K562 (cell line): ENCODE results near the gene C5orf22. TPM values are rescaled to one million over a fixed set of nuclear protein-coding genes. Genes with fewer than 3 reads are reported as not detected.

Experiments
- ATAC-seq: fragments of 200-7000 bp; cut with Tn5 transposase; 3 replicates; pipeline ENCODE4 v1.9.1; 2020; ENCODE audit warnings: moderate library complexity
- BruUV-seq: library from RNA; stranded (reverse); fragments of 400-500 nt; replicated peaks from 2 replicates; lab custom pipeline; 2021; lab: Mats Ljungman, UMichigan
- CTCF ChIA-PET: fragments of 300-600 bp; formaldehyde crosslinking; extraction: SDS; loops from one replicate; lab custom pipeline; 2021; ENCODE audit warnings: low intra/inter-chr PET ratio; lab: Yijun Ruan, JAX
- POLR2A ChIA-PET: fragments of 300-600, 350-650 bp; sonication (Branson Sonifier 250); formaldehyde crosslinking; extraction: SDS; loops from one replicate; lab custom pipeline; 2021; ENCODE audit warnings: antibody characterized with exemption, inconsistent platforms; lab: Yijun Ruan, JAX
- DNase-seq, 4 experiments: peaks; one replicate each; pipeline versions ENCODE4 v3.0.0 to v3.0.0-alpha.2; 2011 to 2018; ENCODE audit warnings: low spot score in 3 of 4, mixed read lengths in 3 of 4; ENCODE audit errors: extremely low read depth in 1 of 4
- FAIRE-seq: peaks from 2 replicates; lab custom pipeline; 2011; peaks lifted over from hg19 to GRCh38; lab: Jason Lieb, UNC
- H2AFZ ChIP-seq: 2 replicates; pipeline ENCODE4 v1.6.0; 2011; ENCODE audit warnings: low read depth, low read length, control low read depth, inconsistent platforms
- H3K27ac ChIP-seq: fragments of 200-600 bp; 3 replicates; pipeline ENCODE4 v1.8.0; 2011; ENCODE audit warnings: low read depth, mild to moderate bottlenecking, control low read depth, inconsistent platforms, low read length, moderate library complexity, mixed read lengths; ENCODE audit errors: extremely low read depth
- H3K27me3 ChIP-seq, 2 experiments: fragments of 300-600 bp in 1 of 2; 2 replicates in 1 of 2; 3 replicates in 1 of 2; pipeline versions ENCODE4 v1.6.0 to v1.8.0; 2011; ENCODE audit warnings: inconsistent platforms in 2 of 2, low read length in 2 of 2, mild to moderate bottlenecking in 1 of 2, mixed read lengths in 1 of 2, moderate library complexity in 1 of 2; ENCODE audit not compliant: control insufficient read depth in 2 of 2, insufficient read depth in 2 of 2
- H3K36me3 ChIP-seq: fragments of 300-600 bp; 3 replicates; pipeline ENCODE4 v1.8.0; 2011; ENCODE audit warnings: mild to moderate bottlenecking, low read length, inconsistent platforms; ENCODE audit not compliant: control insufficient read depth, insufficient read depth
- H3K4me1 ChIP-seq, 2 experiments: fragments of 200-600 bp in 1 of 2; replicated peaks in 1 of 2; 2 replicates in 1 of 2; 3 replicates in 1 of 2; pipeline versions ENCODE4 v1.5.1 to v1.8.0; 2011; ENCODE audit warnings: inconsistent platforms in 2 of 2, low read length in 2 of 2, mild to moderate bottlenecking in 1 of 2, mixed read lengths in 1 of 2, moderate library complexity in 1 of 2; ENCODE audit not compliant: control insufficient read depth in 2 of 2, insufficient read depth in 2 of 2
- H3K4me2 ChIP-seq: 2 replicates; pipeline ENCODE4 v1.6.1; 2011; ENCODE audit warnings: low read length, control low read depth, inconsistent platforms, mixed read lengths; ENCODE audit not compliant: insufficient read depth
- H3K4me3 ChIP-seq: fragments of 200-600 bp; sonication (generic), shearing (Covaris generic); 2 replicates; pipeline ENCODE4 v1.5.1; 2016; ENCODE audit warnings: control low read depth, inconsistent platforms
- H3K79me2 ChIP-seq: fragments of 200-600 bp; 3 replicates; pipeline ENCODE4 v1.8.0; 2011; ENCODE audit warnings: low read length, inconsistent platforms; ENCODE audit not compliant: control insufficient read depth, insufficient read depth
- H3K9ac ChIP-seq, 2 experiments: 2 replicates each; pipeline versions ENCODE4 v1.6.0 to v1.6.1; 2011; ENCODE audit warnings: low read depth in 2 of 2, low read length in 2 of 2, control low read depth in 1 of 2, inconsistent platforms in 1 of 2, mild to moderate bottlenecking in 1 of 2, mixed read lengths in 1 of 2; ENCODE audit not compliant: insufficient read depth in 1 of 2
- H3K9me1 ChIP-seq: one replicate; pipeline ENCODE4 v1.6.0; 2011; ENCODE audit warnings: inconsistent platforms, mild to moderate bottlenecking, low read length, moderate library complexity; ENCODE audit not compliant: control insufficient read depth, insufficient read depth
- H3K9me3 ChIP-seq: replicated peaks from 2 replicates; pipeline ENCODE4 v1.5.1; 2011; ENCODE audit warnings: low read depth, low read length, inconsistent platforms; ENCODE audit not compliant: control insufficient read depth, insufficient read depth
- H4K20me1 ChIP-seq: replicated peaks from 2 replicates; pipeline ENCODE4 v1.6.1; 2011; ENCODE audit warnings: low read length, inconsistent platforms, mixed read lengths; ENCODE audit not compliant: control insufficient read depth, insufficient read depth
- ARID3A ChIP-seq: IDR thresholded peaks from 2 replicates; pipeline ENCODE4 v1.6.1; 2012; ENCODE audit warnings: low read depth, low read length, improper control_type of control experiment, borderline replicate concordance
- DMBX1 ChIP-seq: fragments of 250-450 bp; sonication (Bioruptor Pico); IDR thresholded peaks from 2 replicates; pipeline ENCODE4 v1.8.0; 2022; ENCODE audit warnings: inconsistent platforms, mild to moderate bottlenecking, moderate library complexity, borderline replicate concordance
- KLF1 ChIP-seq: fragments of 450-650 bp; IDR thresholded peaks from 2 replicates; pipeline ENCODE4 v1.6.1; 2016; ENCODE audit warnings: missing genetic modification characterization, missing compliant biosample characterization
- MCM5 ChIP-seq: fragments of 450-650 bp; IDR thresholded peaks from 2 replicates; pipeline ENCODE4 v1.6.1; 2016; ENCODE audit warnings: low read depth
- NBN ChIP-seq: fragments of 450-650 bp; IDR thresholded peaks from 2 replicates; pipeline ENCODE4 v1.6.1; 2016; ENCODE audit warnings: low read depth, mild to moderate bottlenecking
- NCOA6 ChIP-seq: fragments of 450-650 bp; IDR thresholded peaks from 2 replicates; pipeline ENCODE4 v1.6.1; 2017; ENCODE audit warnings: mild to moderate bottlenecking
- NFATC3 ChIP-seq: fragments of 450-650 bp; IDR thresholded peaks from 2 replicates; pipeline ENCODE4 v1.6.1; 2017; ENCODE audit warnings: mild to moderate bottlenecking
- TCF7L2 ChIP-seq: fragments of 150-350 bp; IDR thresholded peaks from 2 replicates; pipeline ENCODE4 v1.6.1; 2016; ENCODE audit warnings: low read depth, mild to moderate bottlenecking, low read length, moderate library complexity
- ZC3H8 ChIP-seq: fragments of 450-650 bp; IDR thresholded peaks from 2 replicates; pipeline ENCODE4 v1.6.1; 2017
- WGBS: fragments of 100-300 bp; shearing (Covaris generic); methylation state at CpG from one replicate; pipeline ENCODE4 v1.1.6; 2016; ENCODE audit warnings: low coverage, mixed read lengths; ENCODE audit not compliant: insufficient coverage; ENCODE audit errors: missing lambda C conversion rate; 5-methylcytosine and 5-hydroxymethylcytosine counted together
- in situ Hi-C: fragments of 300-500 bp; cut with MboI; formaldehyde crosslinking; loops from 4 replicates; pipeline ENCODE4 v1.15.0; 2018; ENCODE audit warnings: inconsistent platforms, mixed read lengths
- intact Hi-C: fragments of 100-400 bp; cut with micrococcal nuclease; formaldehyde crosslinking; loops from 2 replicates; pipeline ENCODE4 v1.14.2; 2022
- polyA plus RNA-seq, 8 experiments: library from polyadenylated mRNA; depleted of rRNA in 4 of 8; stranded (reverse) in 5 of 8; unstranded in 3 of 8; fragments of >200 nt; fragmentation: Nextera tagmentation in 2 of 8; fragmentation: Illumina TruSeq in 1 of 8; extraction: Ambion mirVana in 2 of 8; extraction: Trizol in 1 of 8; gene quantifications; 2 replicates each; pipeline versions ENCODE4 v1.2.1 to v1.2.3, GENCODE V29; 2011 to 2014; ENCODE audit warnings: inconsistent platforms in 1 of 8, missing spikeins in 1 of 8
- total RNA-seq, 7 experiments: library from RNA; depleted of rRNA in 6 of 7; stranded (reverse); fragments of >200 nt in 6 of 7; fragmentation: Illumina TruSeq in 2 of 7; extraction: Trizol in 2 of 7; gene quantifications; 2 replicates each; pipeline versions ENCODE4 v1.2.1 to v1.2.3, GENCODE V29; 2011 to 2021; ENCODE audit warnings: low replicate concordance in 1 of 7
- TF ChIP-seq, protein P1 (sequence below): fragments of 450-650 bp; IDR thresholded peaks from 2 replicates; pipeline ENCODE4 v1.6.1; 2016; ENCODE audit warnings: borderline replicate concordance
- TF ChIP-seq, protein P2 (sequence below), 2 experiments: IDR thresholded peaks; 2 replicates each; pipeline ENCODE4 v1.6.1; 2012; ENCODE audit warnings: improper control_type of control experiment in 2 of 2, low read depth in 2 of 2, low read length in 2 of 2, borderline replicate concordance in 1 of 2
- TF ChIP-seq, protein P3 (sequence below): fragments of 250-450 bp; sonication (Bioruptor Pico); IDR thresholded peaks from 2 replicates; pipeline ENCODE4 v1.5.0; 2021

C5orf22 gene
- total and polyA plus RNA-seq, 9 of the 15 experiments (the other 6 are each of a cell fraction or from before 2014, with no cell fraction given), result 22.7 to 56.7 (median 39.3) TPM

DNA sequence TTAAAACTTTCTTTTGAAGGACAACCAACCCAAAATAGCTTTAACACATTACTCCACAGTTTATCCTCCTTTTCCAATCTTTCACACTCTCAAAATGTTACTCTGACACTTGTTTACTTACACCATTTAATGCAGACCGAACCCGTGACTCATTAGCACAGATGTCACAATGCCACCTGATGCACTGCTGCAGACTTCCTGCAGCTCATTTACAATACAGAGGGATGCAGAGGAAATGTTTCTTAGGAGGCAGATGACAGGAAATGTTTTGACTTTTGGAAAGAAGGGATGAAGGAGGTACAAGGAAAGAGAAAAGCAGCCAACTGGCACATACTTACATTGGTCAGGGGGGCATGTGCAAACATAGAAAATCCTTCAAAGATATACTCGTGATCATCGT is 39.2 kb upstream of the C5orf22 start:
- no peak overlapping the region for H3K4me2 ChIP-seq
- WGBS, result 93% methylated on average over 4 of the region's 4 CpGs
- no peak overlapping the region for H3K9ac ChIP-seq
- no peak overlapping the region for H2AFZ ChIP-seq
- no peaks in the 10 kb centered on the region for H3K9me3 ChIP-seq
- H3K79me2 ChIP-seq, result no peaks in the 10 kb centered on the region
- no TSS peak for BruUV-seq
- H3K27ac ChIP-seq, result no peak overlapping the region
- in situ Hi-C loops, result no loop called here
- intact Hi-C loops, result no loop called here
- DNase-seq (no peak), ATAC-seq (no peak), FAIRE-seq (no peak)
- CTCF ChIA-PET, result no interaction called here
- no peaks in the 10 kb centered on the region for H3K27me3 ChIP-seq
- POLR2A ChIA-PET, result interaction anchor here (1.1 kb wide), 1 partner anchor 21 kb away, joined by 3 read pairs; no protein-coding TSS in a partner anchor
- no peak overlapping the region for H3K4me3 ChIP-seq
- no peaks in the 10 kb centered on the region for H3K4me1 ChIP-seq
- H4K20me1 ChIP-seq, result no peaks in the 10 kb centered on the region
- H3K36me3 ChIP-seq, result peaks cover 91% of the 10 kb centered on the region
- H3K9me1 ChIP-seq, result no peaks in the 10 kb centered on the region
- TF ChIP-seq TCF7L2 (no peak), NCOA6 (no peak), NBN (no peak), DMBX1 (no peak), KLF1 (tag) (no peak), ZC3H8 (no peak), ARID3A (no peak), MCM5 (no peak), NFATC3 (no peak)
- TF ChIP-seq, protein P1, sequence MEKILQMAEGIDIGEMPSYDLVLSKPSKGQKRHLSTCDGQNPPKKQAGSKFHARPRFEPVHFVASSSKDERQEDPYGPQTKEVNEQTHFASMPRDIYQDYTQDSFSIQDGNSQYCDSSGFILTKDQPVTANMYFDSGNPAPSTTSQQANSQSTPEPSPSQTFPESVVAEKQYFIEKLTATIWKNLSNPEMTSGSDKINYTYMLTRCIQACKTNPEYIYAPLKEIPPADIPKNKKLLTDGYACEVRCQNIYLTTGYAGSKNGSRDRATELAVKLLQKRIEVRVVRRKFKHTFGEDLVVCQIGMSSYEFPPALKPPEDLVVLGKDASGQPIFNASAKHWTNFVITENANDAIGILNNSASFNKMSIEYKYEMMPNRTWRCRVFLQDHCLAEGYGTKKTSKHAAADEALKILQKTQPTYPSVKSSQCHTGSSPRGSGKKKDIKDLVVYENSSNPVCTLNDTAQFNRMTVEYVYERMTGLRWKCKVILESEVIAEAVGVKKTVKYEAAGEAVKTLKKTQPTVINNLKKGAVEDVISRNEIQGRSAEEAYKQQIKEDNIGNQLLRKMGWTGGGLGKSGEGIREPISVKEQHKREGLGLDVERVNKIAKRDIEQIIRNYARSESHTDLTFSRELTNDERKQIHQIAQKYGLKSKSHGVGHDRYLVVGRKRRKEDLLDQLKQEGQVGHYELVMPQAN, result no peak
- TF ChIP-seq, protein P2, sequence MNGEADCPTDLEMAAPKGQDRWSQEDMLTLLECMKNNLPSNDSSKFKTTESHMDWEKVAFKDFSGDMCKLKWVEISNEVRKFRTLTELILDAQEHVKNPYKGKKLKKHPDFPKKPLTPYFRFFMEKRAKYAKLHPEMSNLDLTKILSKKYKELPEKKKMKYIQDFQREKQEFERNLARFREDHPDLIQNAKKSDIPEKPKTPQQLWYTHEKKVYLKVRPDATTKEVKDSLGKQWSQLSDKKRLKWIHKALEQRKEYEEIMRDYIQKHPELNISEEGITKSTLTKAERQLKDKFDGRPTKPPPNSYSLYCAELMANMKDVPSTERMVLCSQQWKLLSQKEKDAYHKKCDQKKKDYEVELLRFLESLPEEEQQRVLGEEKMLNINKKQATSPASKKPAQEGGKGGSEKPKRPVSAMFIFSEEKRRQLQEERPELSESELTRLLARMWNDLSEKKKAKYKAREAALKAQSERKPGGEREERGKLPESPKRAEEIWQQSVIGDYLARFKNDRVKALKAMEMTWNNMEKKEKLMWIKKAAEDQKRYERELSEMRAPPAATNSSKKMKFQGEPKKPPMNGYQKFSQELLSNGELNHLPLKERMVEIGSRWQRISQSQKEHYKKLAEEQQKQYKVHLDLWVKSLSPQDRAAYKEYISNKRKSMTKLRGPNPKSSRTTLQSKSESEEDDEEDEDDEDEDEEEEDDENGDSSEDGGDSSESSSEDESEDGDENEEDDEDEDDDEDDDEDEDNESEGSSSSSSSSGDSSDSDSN (IDR thresholded peaks at IDR 0.05; ENCODE audit: borderline replicate concordance in 1 of 2, low read depth in 2 of 2, low read length in 2 of 2), result no peak
- TF ChIP-seq, protein P3, sequence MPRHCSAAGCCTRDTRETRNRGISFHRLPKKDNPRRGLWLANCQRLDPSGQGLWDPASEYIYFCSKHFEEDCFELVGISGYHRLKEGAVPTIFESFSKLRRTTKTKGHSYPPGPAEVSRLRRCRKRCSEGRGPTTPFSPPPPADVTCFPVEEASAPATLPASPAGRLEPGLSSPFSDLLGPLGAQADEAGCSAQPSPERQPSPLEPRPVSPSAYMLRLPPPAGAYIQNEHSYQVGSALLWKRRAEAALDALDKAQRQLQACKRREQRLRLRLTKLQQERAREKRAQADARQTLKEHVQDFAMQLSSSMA (CRISPR knock-in tag), result no peak
